Activated CD4-positive, alpha-beta memory T cell treated with anti-CD3 and anti-CD28 coated beads for 36 hours (primary cell): ENCODE data around the gene TAOK2. TPM values are rescaled to one million over a fixed set of nuclear protein-coding genes. Genes with fewer than 3 reads are reported as not detected.
A peak's percentile ranks its signal among the peaks of the same experiment; 100 is the strongest.
"Not testable (repeated sequence)": the region's sequence is repeated elsewhere in the genome, so short reads cannot be mapped to it uniquely, and the experiment has no call there.

Source experiments
- CTCF ChIA-PET: fragments of 350-600 bp; sonication (Branson Sonifier 250); formaldehyde crosslinking; loops from one replicate; lab custom pipeline; 2021; ENCODE audit warnings: antibody characterized with exemption, inconsistent platforms; lab: Charles Lee
- POLR2A ChIA-PET: fragments of 350-600 bp; sonication (Branson Sonifier 250); formaldehyde crosslinking; loops from one replicate; lab custom pipeline; 2021; ENCODE audit warnings: antibody characterized with exemption; lab: Charles Lee
- DNase-seq: peaks from one replicate; pipeline ENCODE4 v3.0.0-alpha.2; 2020
- H3K27ac Mint-ChIP-seq: one replicate; pipeline ENCODE4 v1.8.0; 2021; ENCODE audit warnings: mixed read lengths
- H3K27me3 Mint-ChIP-seq: one replicate; pipeline ENCODE4 v1.8.0; 2021; ENCODE audit warnings: mixed read lengths
- H3K36me3 Mint-ChIP-seq: one replicate; pipeline ENCODE4 v1.8.0; 2021; ENCODE audit warnings: mixed read lengths
- H3K4me1 Mint-ChIP-seq: one replicate; pipeline ENCODE4 v1.8.0; 2021; ENCODE audit warnings: low read depth, mixed read lengths
- H3K4me3 Mint-ChIP-seq: one replicate; pipeline ENCODE4 v1.8.0; 2021; ENCODE audit warnings: mild to moderate bottlenecking, mixed read lengths
- H3K9me3 Mint-ChIP-seq: one replicate; pipeline ENCODE4 v1.8.0; 2021; ENCODE audit warnings: mixed read lengths
- intact Hi-C: fragments of 100-400 bp; cut with micrococcal nuclease; formaldehyde crosslinking; loops from one replicate; pipeline ENCODE4 v1.15.1; 2023
- total RNA-seq, 2 experiments: library from RNA; stranded (reverse); gene quantifications; one replicate each; pipeline ENCODE4 v1.2.3, GENCODE V29; 2021

Gene TAOK2
- total RNA-seq, result 10 to 100 TPM; 27.2 to 28.2 TPM

DNA sequence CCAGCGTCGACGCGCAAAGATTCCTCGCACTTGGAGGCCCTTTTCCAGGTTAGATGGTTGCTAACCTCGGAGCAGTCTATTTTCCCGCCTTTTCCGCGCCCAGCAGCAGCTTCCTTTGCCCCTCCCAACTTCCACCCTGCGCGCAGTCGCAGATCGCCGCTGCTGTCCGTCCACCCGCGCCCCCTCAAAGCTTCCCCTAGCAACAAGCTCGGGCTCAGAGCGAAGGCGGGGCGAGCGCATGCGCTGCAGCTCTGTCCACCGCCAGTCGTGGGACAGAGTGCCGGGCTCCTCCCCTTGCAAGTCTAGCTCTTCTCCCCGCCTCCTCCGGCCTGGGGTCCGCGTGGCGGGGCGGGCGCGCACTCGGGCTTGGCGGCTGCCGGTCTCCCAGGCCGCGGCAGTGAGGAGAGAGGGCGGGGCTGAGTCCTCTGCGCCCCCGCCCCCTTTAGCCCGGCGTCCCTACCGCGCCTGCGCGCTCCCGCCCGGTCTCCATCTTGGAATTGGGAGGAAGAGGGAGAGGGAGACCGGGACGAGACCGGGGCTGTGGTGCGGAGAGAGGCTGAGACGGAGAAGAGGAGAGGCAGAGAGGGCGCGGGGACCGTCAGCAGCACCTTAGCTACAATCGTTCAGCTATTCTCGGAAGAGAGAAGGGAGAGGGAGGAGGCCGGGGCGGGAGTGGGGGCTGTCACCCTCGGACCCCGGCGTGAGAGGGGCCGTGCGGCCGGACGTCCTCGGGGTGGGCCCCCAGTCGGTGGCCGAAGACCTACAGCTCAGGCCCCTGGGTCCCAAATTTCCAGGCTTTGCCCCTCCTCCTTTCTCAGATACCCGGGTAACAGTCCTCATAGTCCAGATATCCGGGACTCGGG is at the start of gene TAOK2:
Gene TAOK2 (plus strand): TSS at position 485 of the 863 bp plus-strand sequence. CDS start 3,905 bp downstream, outside the sequence.
- intact Hi-C loops, result loop anchor here (1.0 to 2.0 kb wide), 4 partner anchors 11 to 164 kb away; partner anchors contain the start of genes INO80E, KCTD13 and TMEM219
- ChIA-PET CTCF (interaction anchor here (0.6 to 2.3 kb wide), 10 partner anchors 12 to 436 kb away, joined by 3 to 13 read pairs (median 4); partner anchors contain the start of genes PAGR1 and TMEM219), POLR2A (interaction anchor here (0.6 to 2.3 kb wide), 10 partner anchors 9 to 112 kb away, joined by 3 to 25 read pairs (median 4); partner anchors contain the start of genes HIRIP3, INO80E, KCTD13 and TMEM219)
- Mint-ChIP-seq H3K27ac (peak within 1 kb of the TSS; percentile 86), H3K27me3 (no peaks in the 10 kb centered on the region), H3K36me3 (peaks cover 24% of the 10 kb centered on the region), H3K4me3 (peak within 1 kb of the TSS; percentile 89), H3K9me3 (peaks cover 6% of the 10 kb centered on the region), H3K4me1 (peaks cover 34% of the 10 kb centered on the region)
- peak; percentile 98 for DNase-seq

DNA sequence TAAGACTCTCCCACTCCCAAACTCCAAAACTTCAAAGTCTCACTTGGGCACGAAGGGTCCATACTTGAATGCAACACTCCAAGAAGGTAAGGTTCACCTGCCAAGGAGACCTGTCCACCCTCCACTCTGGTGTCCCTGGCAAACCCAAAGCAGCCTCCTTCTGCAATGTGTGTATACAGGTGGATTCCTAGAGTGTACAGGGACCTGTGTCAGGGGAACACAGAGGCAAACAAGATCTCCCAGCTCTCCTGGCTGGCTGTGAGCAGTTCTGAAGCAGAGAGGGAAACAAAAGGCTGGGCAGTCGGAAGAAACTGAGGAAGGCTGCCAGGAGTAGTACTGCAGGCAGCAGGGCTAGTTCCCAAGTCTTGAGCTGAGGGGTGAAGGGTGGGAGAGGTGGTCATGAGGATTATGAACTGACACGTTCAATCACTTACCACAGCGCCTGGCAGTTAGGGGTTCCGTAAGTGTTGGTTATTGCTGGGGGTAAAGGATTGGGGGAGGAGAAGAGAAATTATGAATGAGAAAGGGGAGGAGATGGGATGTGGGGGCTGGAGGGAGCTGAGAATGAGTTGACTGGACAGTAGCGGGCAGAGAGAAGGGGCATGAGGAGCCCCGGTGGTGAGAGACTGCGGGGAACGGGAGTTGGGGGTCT is 48.4 kb upstream of the TAOK2 start:
- Mint-ChIP-seq H3K4me1 (peaks cover 45% of the 10 kb centered on the region), H3K36me3 (peaks cover 11% of the 10 kb centered on the region), H3K9me3 (no peaks in the 10 kb centered on the region), H3K27ac (peak overlapping the region; percentile 26), H3K4me3 (peak overlapping the region; percentile 82), H3K27me3 (no peaks in the 10 kb centered on the region)
- peak; percentile 13 for DNase-seq
- POLR2A ChIA-PET, result interaction anchor here (0.8 to 2.3 kb wide), 16 partner anchors 9 to 140 kb away, joined by 3 to 13 read pairs (median 6); partner anchors contain the start of genes ALDOA, ASPHD1, CDIPT and HIRIP3
- CTCF ChIA-PET, result interaction anchor here (0.6 to 2.6 kb wide), 4 partner anchors 9 to 77 kb away, joined by 3 to 12 read pairs (median 5); partner anchors contain the start of gene ASPHD1
- intact Hi-C loops, result loop anchor here (5.0 kb wide), 1 partner anchor 37 kb away; the partner anchor contains the start of gene TMEM219

DNA sequence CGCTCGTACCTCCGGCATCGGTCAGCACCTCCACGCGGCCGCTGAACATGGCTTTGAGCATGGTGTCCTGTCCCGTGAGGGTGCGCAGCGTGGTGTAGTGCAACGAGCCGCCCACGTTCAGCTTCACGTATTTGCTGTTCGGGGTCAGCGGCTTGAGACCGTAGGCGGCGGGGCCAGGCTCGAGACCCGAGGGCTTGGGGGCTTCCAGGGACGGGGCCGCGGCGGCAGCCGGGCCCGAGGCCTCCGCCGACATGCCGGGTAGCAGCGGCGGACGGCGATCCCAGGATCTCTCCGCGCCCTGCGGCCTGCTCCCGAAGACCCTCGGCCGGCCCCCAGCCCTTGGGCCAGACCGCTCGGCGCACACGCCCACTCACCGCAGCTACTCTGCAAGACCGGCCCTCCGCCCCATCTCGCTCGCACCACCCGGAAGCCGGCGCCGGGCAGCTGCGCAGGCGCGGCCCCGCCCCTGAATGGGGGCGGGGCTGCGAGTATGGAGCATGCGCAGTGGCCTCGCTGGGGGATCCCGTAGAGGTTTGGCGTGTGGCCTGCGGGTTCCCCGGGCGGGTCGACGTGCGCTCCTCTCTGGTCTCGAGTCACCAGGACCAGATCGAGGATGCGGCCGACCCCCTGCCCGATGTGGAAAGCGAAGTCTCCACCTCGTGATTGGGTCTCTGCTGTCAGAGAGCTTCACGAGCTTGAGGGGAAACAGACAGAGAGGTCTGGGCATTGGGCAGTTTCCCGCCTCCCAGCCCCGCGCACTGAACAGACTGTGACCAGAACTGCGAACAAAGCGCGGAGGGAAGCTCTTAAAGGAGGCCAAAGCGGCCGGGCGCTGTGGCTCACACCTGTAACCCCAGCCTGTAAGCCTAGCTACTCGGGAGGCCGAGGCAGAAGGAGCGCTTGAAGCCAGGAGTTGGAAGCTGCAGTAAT is 47.6 kb upstream of the TAOK2 start, which contains the start of gene KCTD13:
Gene KCTD13 (minus strand): TSS at position 446 of the 930 bp plus-strand sequence. CDS start 193 bp downstream, at position 253.
- ChIA-PET CTCF (interaction anchor here (0.6 to 2.6 kb wide), 12 partner anchors 10 to 235 kb away, joined by 3 to 12 read pairs (median 4); partner anchors contain the start of genes ASPHD1, KIF22 and TMEM219), POLR2A (interaction anchor here (0.6 to 2.3 kb wide), 22 partner anchors 10 to 976 kb away, joined by 3 to 13 read pairs (median 5); partner anchors contain the start of genes ALDOA, ASPHD1, CDIPT and HIRIP3)
- Mint-ChIP-seq H3K4me3 (peak within 1 kb of the TSS; percentile 82), H3K36me3 (peaks cover 4% of the 10 kb centered on the region), H3K4me1 (peaks cover 37% of the 10 kb centered on the region), H3K27ac (peak within 1 kb of the TSS; percentile 89), H3K27me3 (no peaks in the 10 kb centered on the region), H3K9me3 (no peaks in the 10 kb centered on the region)
- intact Hi-C loops, result loop anchor here (1.0 to 5.0 kb wide), 5 partner anchors 26 to 70 kb away; partner anchors contain the start of genes ASPHD1, CDIPT, INO80E and TAOK2
- DNase-seq, result peak; percentile 93

DNA sequence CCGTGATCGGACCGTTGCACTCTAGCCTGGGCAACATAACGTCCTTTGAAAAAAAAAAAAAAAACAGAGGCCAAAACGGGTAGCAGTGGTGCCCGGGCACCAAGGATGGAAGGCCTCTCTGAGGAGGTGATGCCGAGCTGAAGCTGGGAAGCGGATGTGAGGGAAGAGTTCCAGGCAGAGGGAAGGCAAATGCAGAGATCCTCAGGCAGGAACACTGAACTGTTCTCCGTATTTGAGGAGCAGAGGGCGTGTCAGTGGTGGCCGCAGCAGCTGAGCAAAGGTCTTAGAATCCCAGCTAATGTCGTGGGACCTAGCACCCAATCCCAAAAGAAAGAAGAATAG is 47.0 kb upstream of the TAOK2 start:
- DNase-seq, result no peak
- H3K27me3 Mint-ChIP-seq, result no peaks in the 10 kb centered on the region
- H3K9me3 Mint-ChIP-seq, result no peaks in the 10 kb centered on the region
- H3K36me3 Mint-ChIP-seq, result peaks cover 2% of the 10 kb centered on the region
- peak overlapping the region; percentile 89 for H3K27ac Mint-ChIP-seq
- peaks cover 34% of the 10 kb centered on the region for H3K4me1 Mint-ChIP-seq
- intact Hi-C loops, result loop anchor here (1.0 to 5.0 kb wide), 5 partner anchors 26 to 70 kb away; partner anchors contain the start of genes ASPHD1, CDIPT, INO80E and TAOK2
- POLR2A ChIA-PET, result interaction anchor here (0.5 to 2.3 kb wide), 19 partner anchors 10 to 975 kb away, joined by 3 to 13 read pairs (median 6); partner anchors contain the start of genes ALDOA, ASPHD1, CDIPT and HIRIP3
- CTCF ChIA-PET, result interaction anchor here (0.6 to 2.6 kb wide), 11 partner anchors 10 to 235 kb away, joined by 3 to 12 read pairs (median 4); partner anchors contain the start of genes ASPHD1, KIF22 and TMEM219
- H3K4me3 Mint-ChIP-seq, result peak overlapping the region; percentile 82

DNA sequence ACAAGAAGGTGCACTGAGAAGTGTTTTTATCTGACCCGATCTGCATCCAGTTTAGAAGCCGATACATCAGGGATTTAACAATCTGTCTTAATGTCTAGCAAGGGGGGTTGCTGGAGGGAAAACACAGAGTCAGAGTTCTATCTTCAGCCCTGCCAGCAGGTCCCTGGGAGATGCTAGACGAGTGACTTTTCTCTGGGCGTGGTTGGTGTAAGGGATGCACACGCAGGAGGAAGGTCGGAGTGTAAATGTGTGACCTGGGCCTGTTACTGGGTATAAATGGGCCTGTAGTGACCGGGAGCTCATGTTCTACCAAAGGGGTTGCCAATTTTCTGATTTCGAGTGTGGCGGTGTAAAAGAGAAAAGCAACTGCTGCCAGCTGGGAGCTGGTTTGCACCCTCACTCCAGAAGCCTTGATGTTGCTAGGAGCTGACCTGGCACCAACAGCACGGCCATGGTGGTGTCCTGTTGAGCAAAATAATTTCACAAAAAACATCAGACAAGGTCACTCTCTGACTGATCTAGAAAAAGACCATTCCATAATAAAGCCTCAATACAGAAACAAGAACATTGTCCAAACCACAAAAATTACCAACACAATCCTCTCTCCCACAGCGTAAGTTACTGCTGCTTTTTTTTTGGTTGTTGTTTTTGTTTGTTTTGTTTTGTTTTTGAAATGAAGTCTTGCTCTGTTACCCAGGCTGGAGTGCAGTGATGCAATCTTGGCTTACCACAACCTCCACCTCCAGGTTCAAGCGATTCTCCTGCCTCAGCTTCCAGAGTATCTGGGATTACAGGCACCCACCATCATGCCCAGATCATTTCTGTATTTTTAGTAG is 46.4 kb upstream of the TAOK2 start:
- Mint-ChIP-seq H3K4me3 (peak overlapping the region; percentile 82), H3K9me3 (no peaks in the 10 kb centered on the region), H3K36me3 (peaks cover 2% of the 10 kb centered on the region), H3K27me3 (no peaks in the 10 kb centered on the region), H3K4me1 (peaks cover 34% of the 10 kb centered on the region), H3K27ac (no peak overlapping the region)
- no peak for DNase-seq
- ChIA-PET POLR2A (interaction anchor here (0.5 to 2.3 kb wide), 14 partner anchors 11 to 138 kb away, joined by 3 to 13 read pairs (median 6); partner anchors contain the start of genes ALDOA, ASPHD1, CDIPT and HIRIP3), CTCF (interaction anchor here (0.9 to 2.6 kb wide), 9 partner anchors 11 to 236 kb away, joined by 3 to 12 read pairs (median 4); partner anchors contain the start of genes KIF22 and TMEM219)
- intact Hi-C loops, result loop anchor here (2.0 to 5.0 kb wide), 3 partner anchors 35 to 64 kb away; partner anchors contain the start of genes CDIPT, TAOK2 and TMEM219

DNA sequence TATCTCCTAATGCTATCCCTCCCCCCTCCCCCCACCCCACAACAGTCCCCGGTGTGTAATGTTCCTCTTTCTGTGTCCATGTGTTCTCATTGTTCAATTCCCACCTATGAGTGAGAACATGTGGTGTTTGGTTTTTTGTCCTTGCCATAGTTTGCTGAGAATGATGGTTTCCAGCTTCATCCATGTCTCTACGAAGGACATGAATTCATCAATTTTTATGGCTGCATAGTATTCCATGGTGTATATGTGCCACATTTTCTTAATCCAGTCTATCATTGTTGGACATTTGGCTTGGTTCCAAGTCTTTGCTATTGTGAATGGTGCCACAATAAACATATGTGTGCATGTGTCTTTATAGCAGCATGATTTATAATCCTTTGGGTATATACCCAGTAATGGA is 41.9 kb upstream of the TAOK2 start:
- H3K4me3 Mint-ChIP-seq, H3K36me3 Mint-ChIP-seq, POLR2A ChIA-PET, CTCF ChIA-PET, H3K27me3 Mint-ChIP-seq, H3K9me3 Mint-ChIP-seq, intact Hi-C loops, H3K27ac Mint-ChIP-seq, DNase-seq: not testable (repeated sequence)
- H3K4me1 Mint-ChIP-seq, result peaks cover 11% of the 10 kb centered on the region

DNA sequence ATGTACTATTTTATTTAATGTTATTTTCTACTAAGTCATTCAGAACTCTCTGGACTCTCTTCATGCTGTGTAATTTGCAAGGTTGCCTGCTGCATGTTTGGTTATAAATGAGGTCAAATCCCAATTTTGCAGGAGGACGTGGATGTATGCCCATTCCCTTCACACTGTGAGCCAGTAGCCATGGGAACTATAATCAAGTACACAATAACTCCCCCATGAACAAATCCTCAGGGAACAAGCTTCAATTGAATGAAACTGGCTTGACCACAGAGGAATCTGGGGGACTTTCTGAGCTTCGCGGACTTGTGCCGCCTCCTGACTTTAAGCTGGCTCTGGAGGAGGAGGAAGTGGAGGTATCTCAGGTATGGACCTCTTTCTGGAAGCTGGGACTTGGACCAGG is 33.0 kb upstream of the TAOK2 start:
- Mint-ChIP-seq H3K4me3 (no peak overlapping the region), H3K27ac (no peak overlapping the region), H3K27me3 (peaks cover 6% of the 10 kb centered on the region), H3K36me3 (no peaks in the 10 kb centered on the region), H3K9me3 (no peaks in the 10 kb centered on the region), H3K4me1 (no peaks in the 10 kb centered on the region)
- ChIA-PET POLR2A (no interaction called here), CTCF (no interaction called here)
- DNase-seq, result no peak
- intact Hi-C loops, result no loop called here

DNA sequence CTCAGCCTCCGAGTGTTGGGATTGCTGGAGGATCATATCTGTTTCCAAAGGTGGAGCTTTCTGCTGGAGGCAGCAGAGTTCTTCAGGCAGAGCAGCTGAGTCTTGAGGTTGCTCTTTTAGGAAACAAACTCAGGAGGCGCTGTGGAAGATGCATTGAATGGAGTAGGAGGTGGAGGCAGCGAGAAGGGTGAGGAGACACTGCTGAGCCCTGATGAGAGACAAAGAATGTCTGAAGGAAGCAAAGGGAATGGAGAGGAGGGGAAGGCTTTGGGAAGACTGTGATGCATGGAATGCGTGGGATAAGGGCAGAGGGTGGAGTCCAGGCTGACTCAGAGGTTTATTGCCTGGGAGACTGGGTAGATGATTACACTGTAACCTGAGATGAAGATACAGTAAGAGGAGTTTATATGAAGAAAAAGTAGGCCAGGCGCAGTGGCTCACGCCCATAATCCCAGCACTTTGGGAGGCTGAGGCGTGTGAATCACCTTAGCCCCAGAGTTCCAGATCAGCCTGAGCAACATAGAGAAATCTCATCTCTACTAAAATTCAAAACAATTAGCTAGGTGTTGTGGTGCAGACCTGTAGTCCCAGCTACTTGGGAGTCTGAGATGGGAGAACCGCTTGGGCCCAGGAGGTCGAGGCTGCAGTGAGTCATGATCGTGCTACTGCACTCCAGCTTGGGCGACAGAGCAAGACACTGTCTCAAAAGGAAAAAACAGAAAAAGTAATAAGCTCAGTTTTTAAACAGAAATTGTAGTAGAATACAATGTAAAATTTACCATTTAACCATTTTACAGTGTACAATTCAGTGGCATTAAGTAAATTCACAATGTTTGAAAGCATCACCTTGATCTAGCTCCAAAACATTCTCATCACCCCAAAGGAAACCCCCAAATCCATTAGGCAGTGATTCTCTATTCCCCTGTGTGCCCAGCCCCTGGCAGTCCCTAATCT is 29.5 kb upstream of the TAOK2 start:
- ChIA-PET CTCF (interaction anchor here (1.5 kb wide), 1 partner anchor 101 kb away, joined by 3 read pairs; no protein-coding TSS in a partner anchor), POLR2A (no interaction called here)
- Mint-ChIP-seq H3K4me1 (no peaks in the 10 kb centered on the region), H3K9me3 (no peaks in the 10 kb centered on the region), H3K36me3 (no peaks in the 10 kb centered on the region), H3K4me3 (no peak overlapping the region), H3K27ac (no peak overlapping the region), H3K27me3 (peaks cover 3% of the 10 kb centered on the region)
- intact Hi-C loops, result no loop called here
- DNase-seq, result no peak

DNA sequence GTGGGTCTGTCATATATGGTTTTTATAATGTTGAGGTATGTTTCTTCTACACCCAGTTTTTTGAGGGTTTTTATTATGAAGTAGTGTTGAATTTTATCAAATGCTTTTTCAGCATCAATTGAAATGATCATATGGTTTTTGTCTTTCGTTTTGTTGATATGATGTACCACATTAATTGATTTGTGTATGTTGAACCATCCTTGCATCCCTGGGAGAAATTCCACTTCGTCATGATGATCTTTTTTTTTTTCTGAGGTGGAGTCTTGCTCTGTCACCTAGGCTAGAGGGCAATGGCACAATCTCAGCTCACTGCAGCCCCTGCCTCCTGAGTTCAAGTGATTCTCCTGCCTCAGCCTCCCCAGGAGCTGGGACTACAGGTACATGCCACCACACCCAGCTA is 25.8 kb upstream of the TAOK2 start:
- POLR2A ChIA-PET, result no interaction called here
- CTCF ChIA-PET, result interaction anchor here (0.6 to 0.9 kb wide), 3 partner anchors 22 to 260 kb away, joined by 3 read pairs; partner anchors contain the start of gene KCTD13
- intact Hi-C loops, result no loop called here
- H3K27ac Mint-ChIP-seq, result no peak overlapping the region
- peaks cover 3% of the 10 kb centered on the region for H3K9me3 Mint-ChIP-seq
- H3K4me1 Mint-ChIP-seq, result no peaks in the 10 kb centered on the region
- H3K4me3 Mint-ChIP-seq, result no peak overlapping the region
- no peak for DNase-seq
- H3K36me3 Mint-ChIP-seq, result no peaks in the 10 kb centered on the region
- H3K27me3 Mint-ChIP-seq, result no peaks in the 10 kb centered on the region
